Measurements from ENCODE around the gene ZNF621. TPM values are rescaled to one million over a fixed set of nuclear protein-coding genes. Genes with fewer than 3 reads are reported as not detected.
A peak's percentile ranks its signal among the peaks of the same experiment; 100 is the strongest.

Gene ZNF621
- total and polyA plus RNA-seq, 2 donors, result 6.4 to 23.2 TPM

GRCh38 chr3:40583691-40584090 lies 58.9 kb downstream of the ZNF621 start:
- no peak overlapping the region for H3K27ac ChIP-seq (ENCODE audit: low read depth in 1 of 2, low read length in 1 of 2)

DNA sequence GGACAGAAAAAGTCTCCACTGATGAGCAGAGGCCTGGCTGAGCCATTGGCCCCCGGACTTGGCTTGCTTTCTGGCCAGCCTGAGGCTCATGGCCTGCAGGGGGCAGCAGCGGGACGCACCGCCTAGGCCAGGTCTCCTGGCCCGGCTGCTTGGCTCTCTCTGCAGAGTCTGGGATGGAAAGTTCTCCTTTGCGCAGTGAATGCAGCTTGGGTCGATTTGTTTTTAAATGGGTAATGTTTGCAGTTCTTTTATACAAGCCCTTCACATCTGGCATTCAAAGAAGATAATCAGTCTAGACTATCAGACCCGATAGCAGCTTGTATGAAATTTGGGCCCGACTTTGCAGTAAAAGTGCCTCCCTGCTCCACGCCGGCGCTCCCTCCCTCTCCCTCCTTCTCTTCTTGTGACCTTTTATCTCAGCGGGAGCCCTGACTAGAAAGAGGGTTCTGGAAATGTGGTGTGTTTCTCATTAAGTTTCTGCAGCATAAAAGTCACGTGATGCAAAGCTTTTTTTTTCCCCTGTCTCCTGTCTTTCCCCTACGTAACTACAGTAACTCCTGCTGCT lies 59.9 kb downstream of the ZNF621 start:
- no peak overlapping the region for H3K27ac ChIP-seq (ENCODE audit: low read depth in 1 of 2, low read length in 1 of 2)
- 41% methylated on average over 15 of the region's 15 CpGs for WGBS
- no peaks in the 10 kb centered on the region for H3K36me3 ChIP-seq (ENCODE audit: control insufficient read depth in 2 of 2, insufficient read depth in 2 of 2, low read length in 1 of 2)
- H3K4me3 ChIP-seq (ENCODE audit: low read length in 2 of 2), result no peak overlapping the region
- no peaks in the 10 kb centered on the region for H3K9me3 ChIP-seq (ENCODE audit: control insufficient read depth in 2 of 2, insufficient read depth in 1 of 2, low read length in 1 of 2)
- no peaks in the 10 kb centered on the region for H3K4me1 ChIP-seq (ENCODE audit: control insufficient read depth in 2 of 2, insufficient read depth in 2 of 2, low read length in 2 of 2)
- DNase-seq (ENCODE audit: low read depth in 6 of 9, low spot score in 9 of 9), result peak in 8 of 9 donors; percentile 22 to 76 (median 52)
- H3K27me3 ChIP-seq (ENCODE audit: control insufficient read depth in 2 of 2, insufficient read depth in 1 of 2, low read length in 1 of 2), result peaks cover 0 to 14% of the 10 kb centered on the region in 2 donors

More at GRCh38 chr3:40583691-40584090, 58.9 kb downstream of the ZNF621 start:
- DNase-seq (ENCODE audit: low read depth in 6 of 9, low spot score in 9 of 9), result no peak
- 87% methylated on average over 7 of the region's 7 CpGs for WGBS
- H3K9me3 ChIP-seq (ENCODE audit: control insufficient read depth in 2 of 2, insufficient read depth in 1 of 2, low read length in 1 of 2), result no peaks in the 10 kb centered on the region
- H3K4me1 ChIP-seq (ENCODE audit: control insufficient read depth in 2 of 2, insufficient read depth in 2 of 2, low read length in 2 of 2), result no peaks in the 10 kb centered on the region
- H3K27me3 ChIP-seq (ENCODE audit: control insufficient read depth in 2 of 2, insufficient read depth in 1 of 2, low read length in 1 of 2), result peaks cover 0 to 14% of the 10 kb centered on the region in 2 donors
- no peak overlapping the region for H3K4me3 ChIP-seq (ENCODE audit: low read length in 2 of 2)
- no peaks in the 10 kb centered on the region for H3K36me3 ChIP-seq (ENCODE audit: control insufficient read depth in 2 of 2, insufficient read depth in 2 of 2, low read length in 1 of 2)

GRCh38 chr3:40585381-40586016 lies 60.7 kb downstream of the ZNF621 start:
- H3K4me3 ChIP-seq (ENCODE audit: low read length in 2 of 2), result no peak overlapping the region
- DNase-seq (ENCODE audit: low read depth in 6 of 9, low spot score in 9 of 9), result no peak
- no peak overlapping the region for H3K27ac ChIP-seq (ENCODE audit: low read depth in 1 of 2, low read length in 1 of 2)
- H3K4me1 ChIP-seq (ENCODE audit: control insufficient read depth in 2 of 2, insufficient read depth in 2 of 2, low read length in 2 of 2), result no peaks in the 10 kb centered on the region
- H3K36me3 ChIP-seq (ENCODE audit: control insufficient read depth in 2 of 2, insufficient read depth in 2 of 2, low read length in 1 of 2), result no peaks in the 10 kb centered on the region
- H3K27me3 ChIP-seq (ENCODE audit: control insufficient read depth in 2 of 2, insufficient read depth in 1 of 2, low read length in 1 of 2), result peaks cover 0 to 14% of the 10 kb centered on the region in 2 donors
- 96% methylated on average over 6 of the region's 6 CpGs for WGBS
- H3K9me3 ChIP-seq (ENCODE audit: control insufficient read depth in 2 of 2, insufficient read depth in 1 of 2, low read length in 1 of 2), result no peaks in the 10 kb centered on the region

- DNase-seq (ENCODE audit: low read depth in 6 of 9, low spot score in 9 of 9), result no peak
These were observed 62.1 kb downstream of the ZNF621 start for GRCh38 chr3:40586901-40587300.

GRCh38 chr3:40588406-40588805 lies 63.6 kb downstream of the ZNF621 start:
- Histone ChIP-seq H3K4me3 (ENCODE audit: low read length in 2 of 2) (no peak overlapping the region), H3K27me3 (ENCODE audit: control insufficient read depth in 2 of 2, insufficient read depth in 1 of 2, low read length in 1 of 2) (peaks cover 0 to 14% of the 10 kb centered on the region in 2 donors), H3K36me3 (ENCODE audit: control insufficient read depth in 2 of 2, insufficient read depth in 2 of 2, low read length in 1 of 2) (no peaks in the 10 kb centered on the region), H3K27ac (ENCODE audit: low read depth in 1 of 2, low read length in 1 of 2) (no peak overlapping the region), H3K4me1 (ENCODE audit: control insufficient read depth in 2 of 2, insufficient read depth in 2 of 2, low read length in 2 of 2) (no peaks in the 10 kb centered on the region), H3K9me3 (ENCODE audit: control insufficient read depth in 2 of 2, insufficient read depth in 1 of 2, low read length in 1 of 2) (no peaks in the 10 kb centered on the region)
- WGBS, result 96% methylated on average over 5 of the region's 5 CpGs
- no peak for DNase-seq (ENCODE audit: low read depth in 6 of 9, low spot score in 9 of 9)

More at GRCh38 chr3:40586901-40587300, 62.1 kb downstream of the ZNF621 start:
- Histone ChIP-seq H3K4me1 (ENCODE audit: control insufficient read depth in 2 of 2, insufficient read depth in 2 of 2, low read length in 2 of 2) (no peaks in the 10 kb centered on the region), H3K9me3 (ENCODE audit: control insufficient read depth in 2 of 2, insufficient read depth in 1 of 2, low read length in 1 of 2) (no peaks in the 10 kb centered on the region), H3K27ac (ENCODE audit: low read depth in 1 of 2, low read length in 1 of 2) (no peak overlapping the region), H3K27me3 (ENCODE audit: control insufficient read depth in 2 of 2, insufficient read depth in 1 of 2, low read length in 1 of 2) (peaks cover 0 to 14% of the 10 kb centered on the region in 2 donors), H3K4me3 (ENCODE audit: low read length in 2 of 2) (no peak overlapping the region), H3K36me3 (ENCODE audit: control insufficient read depth in 2 of 2, insufficient read depth in 2 of 2, low read length in 1 of 2) (no peaks in the 10 kb centered on the region)
- WGBS, result 93% methylated on average over 1 of the region's 1 CpG

Other genes with a start within 250 kb of the ZNF621 start
- gene EIF1B, start 215.3 kb upstream of the ZNF621 start, total RNA-seq, result 27.0 TPM
- 101 TPM for gene EIF1B, start 215.3 kb upstream of the ZNF621 start, polyA plus RNA-seq
- gene ENTPD3, start 137.8 kb upstream of the ZNF621 start, total RNA-seq, result 1.0 TPM
- gene ENTPD3, start 137.8 kb upstream of the ZNF621 start, polyA plus RNA-seq, result 1.2 TPM
- 850 TPM for gene RPL14, start 67.6 kb upstream of the ZNF621 start, total RNA-seq
- gene RPL14, start 67.6 kb upstream of the ZNF621 start, polyA plus RNA-seq, result 2,475 TPM
- gene ZNF619, start 47.8 kb upstream of the ZNF621 start, total RNA-seq, result 2.8 TPM
- gene ZNF619, start 47.8 kb upstream of the ZNF621 start, polyA plus RNA-seq, result 1.3 TPM
- gene ZNF620, start 18.9 kb upstream of the ZNF621 start, total RNA-seq, result 3.5 TPM
- gene ZNF620, start 18.9 kb upstream of the ZNF621 start, polyA plus RNA-seq, result 2.6 TPM